ENCODE results near the gene SLC35A5.

Gene SLC35A5

DNA sequence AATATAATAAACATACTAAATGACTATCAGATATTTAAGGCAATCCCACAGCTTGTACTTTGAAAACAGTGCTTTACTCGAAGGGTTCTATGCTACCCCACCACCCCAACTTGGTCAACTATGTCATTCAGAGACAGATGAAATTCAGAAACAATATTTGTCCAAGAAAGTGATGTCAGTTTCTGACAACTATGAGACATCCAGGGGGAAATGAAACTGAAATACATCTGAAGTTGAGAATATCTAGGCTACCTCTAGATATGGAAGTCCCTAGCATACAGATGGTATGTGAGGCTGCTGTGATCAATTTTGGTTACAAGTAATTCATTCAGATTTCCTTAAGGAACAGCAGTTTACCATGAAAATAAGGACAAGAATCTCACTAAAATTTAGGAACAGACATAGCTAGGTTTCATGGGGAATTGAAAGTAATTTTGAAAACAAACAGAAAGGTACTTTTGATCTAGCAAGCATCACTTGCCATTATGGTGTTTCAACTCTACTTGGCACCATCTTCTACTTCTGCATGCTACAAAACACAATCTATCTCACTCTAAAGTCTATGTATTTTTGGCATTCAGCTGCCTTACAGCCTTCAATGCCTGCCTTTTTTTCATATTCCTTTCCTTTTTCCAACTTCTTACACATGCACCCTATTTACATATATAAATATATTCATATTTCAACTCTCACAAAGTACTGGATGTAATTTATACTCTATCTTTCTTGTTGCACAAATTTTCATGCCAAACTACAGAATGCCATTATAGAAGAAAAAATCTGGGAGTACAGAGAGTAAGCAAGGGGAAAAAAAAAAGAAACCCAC lies 21.8 kb upstream of the SLC35A5 start:
- H3K4me3 ChIP-seq (ENCODE audit: low read length) = no peak overlapping the region
- H3F3A ChIP-seq (ENCODE audit: insufficient read depth, low read length) = peaks cover 9% of the 10 kb centered on the region; the same call in 1 of the 2 replicates
- no peak overlapping the region for H3K9ac ChIP-seq (ENCODE audit: low read length)
- peaks cover 18% of the 10 kb centered on the region for H3K79me2 ChIP-seq (ENCODE audit: low read length)
- H3K9me3 ChIP-seq (replicated peaks; ENCODE audit: insufficient read depth, low read length) = no peaks in the 10 kb centered on the region
- no peak for TF ChIP-seq EZH2phosphoT487 (IDR thresholded peaks at IDR 0.05; ENCODE audit: low read length)
- TF ChIP-seq, protein P1, sequence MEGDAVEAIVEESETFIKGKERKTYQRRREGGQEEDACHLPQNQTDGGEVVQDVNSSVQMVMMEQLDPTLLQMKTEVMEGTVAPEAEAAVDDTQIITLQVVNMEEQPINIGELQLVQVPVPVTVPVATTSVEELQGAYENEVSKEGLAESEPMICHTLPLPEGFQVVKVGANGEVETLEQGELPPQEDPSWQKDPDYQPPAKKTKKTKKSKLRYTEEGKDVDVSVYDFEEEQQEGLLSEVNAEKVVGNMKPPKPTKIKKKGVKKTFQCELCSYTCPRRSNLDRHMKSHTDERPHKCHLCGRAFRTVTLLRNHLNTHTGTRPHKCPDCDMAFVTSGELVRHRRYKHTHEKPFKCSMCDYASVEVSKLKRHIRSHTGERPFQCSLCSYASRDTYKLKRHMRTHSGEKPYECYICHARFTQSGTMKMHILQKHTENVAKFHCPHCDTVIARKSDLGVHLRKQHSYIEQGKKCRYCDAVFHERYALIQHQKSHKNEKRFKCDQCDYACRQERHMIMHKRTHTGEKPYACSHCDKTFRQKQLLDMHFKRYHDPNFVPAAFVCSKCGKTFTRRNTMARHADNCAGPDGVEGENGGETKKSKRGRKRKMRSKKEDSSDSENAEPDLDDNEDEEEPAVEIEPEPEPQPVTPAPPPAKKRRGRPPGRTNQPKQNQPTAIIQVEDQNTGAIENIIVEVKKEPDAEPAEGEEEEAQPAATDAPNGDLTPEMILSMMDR (IDR thresholded peaks at IDR 0.05; ENCODE audit: low read length) = no peak
- TF ChIP-seq EZH2 (optimal IDR thresholded peaks at IDR 0.05; ENCODE audit: low read depth, low read length) = no peak
- H3K36me3 ChIP-seq (replicated peaks; ENCODE audit: insufficient read depth, low read length) = peaks cover 16% of the 10 kb centered on the region; the same call in 1 of the 2 replicates
- H3K4me2 ChIP-seq (ENCODE audit: low read depth, low read length) = peak overlapping the region; percentile 22; the same call in 1 of the 2 replicates
- peak; percentile 48 for DNase-seq
- H4K20me1 ChIP-seq (ENCODE audit: insufficient read depth, low read length) = no peaks in the 10 kb centered on the region
- peak overlapping the region; percentile 37; the same call in 1 of the 2 replicates for H3K27ac ChIP-seq (ENCODE audit: low read length)
- H3K9me2 ChIP-seq (replicated peaks; ENCODE audit: insufficient read depth, low read length) = no peaks in the 10 kb centered on the region
- peaks cover 20% of the 10 kb centered on the region for H3K4me1 ChIP-seq (ENCODE audit: low read length)
- H3K27me3 ChIP-seq (replicated peaks; ENCODE audit: insufficient read depth, low read length) = no peaks in the 10 kb centered on the region
- no peak overlapping the region for H2AFZ ChIP-seq (ENCODE audit: low read length)

DNA sequence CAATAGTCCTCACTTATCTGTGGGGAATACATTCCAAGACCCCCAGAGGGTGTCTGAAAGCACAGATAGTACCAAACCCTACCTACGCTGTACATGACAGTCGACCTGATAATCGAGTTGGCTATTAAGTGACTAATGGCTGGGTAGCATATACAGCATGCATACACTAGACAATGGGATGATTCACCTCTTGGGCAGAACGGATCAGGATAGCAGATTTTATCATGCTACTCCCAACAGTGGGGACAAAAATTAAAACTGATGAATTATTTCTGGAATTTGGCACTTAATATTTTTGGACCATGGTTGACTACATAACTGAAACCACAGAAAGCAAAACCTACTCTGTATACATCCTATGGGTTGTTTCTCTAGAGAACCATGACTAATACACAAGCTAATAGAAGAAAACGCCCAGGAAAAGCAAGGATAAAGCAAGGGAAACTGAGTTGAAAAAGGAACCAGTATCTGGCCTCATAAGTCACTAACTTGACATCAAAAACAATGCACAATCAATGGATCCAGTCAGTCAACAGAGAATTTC lies 15.6 kb upstream of the SLC35A5 start:
- Histone ChIP-seq H3K27me3 (replicated peaks; ENCODE audit: insufficient read depth, low read length) (no peaks in the 10 kb centered on the region), H3K4me3 (ENCODE audit: low read length) (no peak overlapping the region), H4K20me1 (ENCODE audit: insufficient read depth, low read length) (no peaks in the 10 kb centered on the region), H3K9me2 (replicated peaks; ENCODE audit: insufficient read depth, low read length) (no peaks in the 10 kb centered on the region), H3K4me2 (ENCODE audit: low read depth, low read length) (no peak overlapping the region), H3F3A (ENCODE audit: insufficient read depth, low read length) (no peaks in the 10 kb centered on the region), H3K9me3 (replicated peaks; ENCODE audit: insufficient read depth, low read length) (no peaks in the 10 kb centered on the region), H3K79me2 (ENCODE audit: low read length) (peaks cover 42% of the 10 kb centered on the region), H3K36me3 (replicated peaks; ENCODE audit: insufficient read depth, low read length) (peaks cover 18% of the 10 kb centered on the region; the same call in 1 of the 2 replicates), H3K27ac (ENCODE audit: low read length) (no peak overlapping the region), H2AFZ (ENCODE audit: low read length) (no peak overlapping the region), H3K9ac (ENCODE audit: low read length) (no peak overlapping the region), H3K4me1 (ENCODE audit: low read length) (peaks cover 3% of the 10 kb centered on the region; the same call in 1 of the 2 replicates)
- no peak for DNase-seq
- no peak for TF ChIP-seq EZH2phosphoT487 (IDR thresholded peaks at IDR 0.05; ENCODE audit: low read length)
- TF ChIP-seq, protein P1 (IDR thresholded peaks at IDR 0.05; ENCODE audit: low read length) = no peak

DNA sequence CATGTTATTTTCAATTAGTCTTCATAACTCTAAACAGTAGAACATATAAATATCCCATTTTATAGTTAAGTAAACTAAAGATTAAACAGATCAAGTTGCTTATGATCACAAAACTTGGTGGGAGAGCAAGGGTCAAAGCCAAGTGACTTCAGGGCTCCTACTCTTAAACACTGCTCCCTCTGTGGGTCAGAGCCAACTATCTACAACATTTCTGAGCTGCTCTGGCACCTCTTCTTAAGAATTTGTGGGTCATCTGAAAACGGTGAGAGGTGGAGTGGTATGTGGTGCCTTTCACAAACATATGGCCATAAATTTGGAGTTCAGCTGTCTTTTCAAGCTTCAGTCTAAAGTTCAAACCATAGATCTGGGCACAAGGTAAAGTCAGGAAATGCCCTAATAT lies 11.0 kb upstream of the SLC35A5 start:
- Histone ChIP-seq H3K9me3 (replicated peaks; ENCODE audit: insufficient read depth, low read length) (no peaks in the 10 kb centered on the region), H4K20me1 (ENCODE audit: insufficient read depth, low read length) (0 out of 2 replicates have a peak, but pooled peaks cover 3% of the 10 kb centered on the region), H3K4me2 (ENCODE audit: low read depth, low read length) (no peak overlapping the region), H2AFZ (ENCODE audit: low read length) (no peak overlapping the region), H3K9me2 (replicated peaks; ENCODE audit: insufficient read depth, low read length) (no peaks in the 10 kb centered on the region), H3K4me3 (ENCODE audit: low read length) (no peak overlapping the region), H3K27me3 (replicated peaks; ENCODE audit: insufficient read depth, low read length) (no peaks in the 10 kb centered on the region), H3F3A (ENCODE audit: insufficient read depth, low read length) (no peaks in the 10 kb centered on the region), H3K36me3 (replicated peaks; ENCODE audit: insufficient read depth, low read length) (peaks cover 16% of the 10 kb centered on the region; the same call in 1 of the 2 replicates), H3K79me2 (ENCODE audit: low read length) (peaks cover 79% of the 10 kb centered on the region), H3K9ac (ENCODE audit: low read length) (no peak overlapping the region), H3K27ac (ENCODE audit: low read length) (no peak overlapping the region), H3K4me1 (ENCODE audit: low read length) (no peaks in the 10 kb centered on the region)
- TF ChIP-seq, protein P1 (IDR thresholded peaks at IDR 0.05; ENCODE audit: low read length) = no peak
- TF ChIP-seq EZH2 (optimal IDR thresholded peaks at IDR 0.05; ENCODE audit: low read depth, low read length) = no peak
- TF ChIP-seq EZH2phosphoT487 (IDR thresholded peaks at IDR 0.05; ENCODE audit: low read length) = no peak
- DNase-seq = no peak
